ENCODE results near the gene ARHGEF12. TPM values are rescaled to one million over a fixed set of nuclear protein-coding genes. Genes with fewer than 3 reads are reported as not detected.

Gene ARHGEF12
- total and polyA plus RNA-seq, 3 donors from 2014 or later: 26.6 to 74.1 (median 72.7) TPM

GRCh38 chr11:120316880-120317688 is 19.1 kb upstream of the ARHGEF12 start:
- H3K27me3 ChIP-seq: no peaks in the 10 kb centered on the region
- intact Hi-C loops (cut with DNase I; ENCODE audit: low total_unique reads): no loop called here
- TF ChIP-seq POLR2A (IDR thresholded peaks at IDR 0.05) (no peak), CTCF (IDR thresholded peaks at IDR 0.05) (no peak)
- 33 to 34% methylated on average over 6 to 8 of the region's 8 CpGs for WGBS, 2 donors
- no peaks in the 10 kb centered on the region for H3K9me3 ChIP-seq
- H3K27ac ChIP-seq: peak overlapping the region in 1 of 2 donors; percentile 17
- no peaks in the 10 kb centered on the region for H3K36me3 ChIP-seq (ENCODE audit: low read depth, missing control alignments)
- DNase-seq: no peak
- H3K4me1 ChIP-seq: no peaks in the 10 kb centered on the region
- no peak overlapping the region for H3K4me3 ChIP-seq

- Histone ChIP-seq H3K4me3 (no peak overlapping the region), H3K9me3 (no peaks in the 10 kb centered on the region), H3K36me3 (ENCODE audit: low read depth, missing control alignments) (no peaks in the 10 kb centered on the region), H3K27ac (peak overlapping the region in 1 of 2 donors; percentile 17), H3K27me3 (no peaks in the 10 kb centered on the region), H3K4me1 (no peaks in the 10 kb centered on the region)
- TF ChIP-seq POLR2A (IDR thresholded peaks at IDR 0.05) (no peak), CTCF (IDR thresholded peaks at IDR 0.05) (no peak)
- 91 to 92% methylated on average over 10 of the region's 10 CpGs for WGBS, 2 donors
- DNase-seq: no peak
- intact Hi-C loops (cut with DNase I; ENCODE audit: low total_unique reads): no loop called here
Observed at GRCh38 chr11:120317689-120318480, 18.3 kb upstream of the ARHGEF12 start.

GRCh38 chr11:120318906-120319305 is 17.3 kb upstream of the ARHGEF12 start:
- H3K27me3 ChIP-seq: no peaks in the 10 kb centered on the region
- intact Hi-C loops (cut with DNase I; ENCODE audit: low total_unique reads): no loop called here
- H3K9me3 ChIP-seq: no peaks in the 10 kb centered on the region
- H3K4me3 ChIP-seq: no peak overlapping the region
- DNase-seq: no peak
- WGBS, 2 donors: 84 to 93% methylated on average over 4 of the region's 4 CpGs
- TF ChIP-seq CTCF (IDR thresholded peaks at IDR 0.05): no peak
- no peak for TF ChIP-seq POLR2A (IDR thresholded peaks at IDR 0.05)
- H3K27ac ChIP-seq: no peak overlapping the region
- no peaks in the 10 kb centered on the region for H3K36me3 ChIP-seq (ENCODE audit: low read depth, missing control alignments)
- no peaks in the 10 kb centered on the region for H3K4me1 ChIP-seq

GRCh38 chr11:120324932-120325810 is 11.0 kb upstream of the ARHGEF12 start, which contains the start of gene TLCD5:
Gene TLCD5 (plus strand): TSS chr11:120325299. CDS start chr11:120327442, 2,143 bp downstream.
- Histone ChIP-seq H3K4me3 (peak within 1 kb of the TSS; percentile 76), H3K36me3 (ENCODE audit: low read depth, missing control alignments) (no peaks in the 10 kb centered on the region), H3K27me3 (no peaks in the 10 kb centered on the region), H3K4me1 (peaks cover 16% of the 10 kb centered on the region), H3K27ac (peak within 1 kb of the TSS; percentile 91 to 95), H3K9me3 (no peaks in the 10 kb centered on the region)
- DNase-seq: peak; percentile 69
- intact Hi-C loops (cut with DNase I; ENCODE audit: low total_unique reads): no loop called here
- WGBS, 2 donors: 1% methylated on average over 44 to 61 of the region's 84 CpGs
- no peak for TF ChIP-seq POLR2A (IDR thresholded peaks at IDR 0.05)
- TF ChIP-seq CTCF (IDR thresholded peaks at IDR 0.05): peak in 1 of 3 experiments; percentile 9
